Measurements from ENCODE around the gene PARP8. TPM values are rescaled to one million over a fixed set of nuclear protein-coding genes. Genes with fewer than 3 reads are reported as not detected.
A peak's percentile ranks its signal among the peaks of the same experiment; 100 is the strongest.

The PARP8 gene
- total RNA-seq, 1 experiment from 2014 or later: 0.07 TPM

DNA sequence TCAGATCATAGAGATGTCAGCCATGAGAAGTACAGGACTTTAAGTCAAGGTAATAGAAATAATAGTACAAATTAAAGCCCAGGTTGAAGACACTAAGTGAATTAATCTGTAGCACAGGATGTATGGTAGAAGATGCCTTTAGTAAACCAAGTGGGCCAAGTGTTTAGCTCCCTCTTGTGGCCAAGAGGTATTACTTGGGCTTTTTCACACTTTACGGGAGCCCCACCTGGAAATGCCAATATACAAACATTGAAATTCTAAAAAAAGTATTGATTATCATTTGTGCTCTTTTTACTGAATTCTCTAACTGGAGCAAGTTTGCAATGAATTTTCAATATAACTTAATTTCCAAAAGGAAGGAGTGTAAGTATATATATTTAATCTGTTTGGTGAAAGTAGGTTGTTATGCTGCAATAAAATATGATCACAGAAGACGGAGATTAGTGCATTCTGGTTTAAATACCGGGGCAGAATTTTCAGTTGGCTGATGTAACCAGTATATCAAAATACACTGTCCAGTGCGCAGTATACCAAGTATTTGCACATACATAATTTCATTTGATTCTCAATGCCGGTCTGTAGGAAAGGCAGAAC is 84.7 kb downstream of the PARP8 start:
- no peak overlapping the region for H3K4me3 ChIP-seq (ENCODE audit: low read length)
- ChIA-PET CTCF (no interaction called here), POLR2A (ENCODE audit: unreplicated experiment) (no interaction called here)
- no peak overlapping the region for H3K4me2 ChIP-seq (ENCODE audit: low read length)
- no peaks in the 10 kb centered on the region for H3K27me3 ChIP-seq (ENCODE audit: low read length)
- no peaks in the 10 kb centered on the region; the same call in 1 of the 2 replicates for H3K36me3 ChIP-seq (ENCODE audit: low read depth, low read length)
- no peaks in the 10 kb centered on the region for H3K9me3 ChIP-seq (ENCODE audit: low read length)
- no peak for TF ChIP-seq EZH2phosphoT487 (IDR thresholded peaks at IDR 0.05; ENCODE audit: borderline replicate concordance, low read length)
- TF ChIP-seq, protein P1, sequence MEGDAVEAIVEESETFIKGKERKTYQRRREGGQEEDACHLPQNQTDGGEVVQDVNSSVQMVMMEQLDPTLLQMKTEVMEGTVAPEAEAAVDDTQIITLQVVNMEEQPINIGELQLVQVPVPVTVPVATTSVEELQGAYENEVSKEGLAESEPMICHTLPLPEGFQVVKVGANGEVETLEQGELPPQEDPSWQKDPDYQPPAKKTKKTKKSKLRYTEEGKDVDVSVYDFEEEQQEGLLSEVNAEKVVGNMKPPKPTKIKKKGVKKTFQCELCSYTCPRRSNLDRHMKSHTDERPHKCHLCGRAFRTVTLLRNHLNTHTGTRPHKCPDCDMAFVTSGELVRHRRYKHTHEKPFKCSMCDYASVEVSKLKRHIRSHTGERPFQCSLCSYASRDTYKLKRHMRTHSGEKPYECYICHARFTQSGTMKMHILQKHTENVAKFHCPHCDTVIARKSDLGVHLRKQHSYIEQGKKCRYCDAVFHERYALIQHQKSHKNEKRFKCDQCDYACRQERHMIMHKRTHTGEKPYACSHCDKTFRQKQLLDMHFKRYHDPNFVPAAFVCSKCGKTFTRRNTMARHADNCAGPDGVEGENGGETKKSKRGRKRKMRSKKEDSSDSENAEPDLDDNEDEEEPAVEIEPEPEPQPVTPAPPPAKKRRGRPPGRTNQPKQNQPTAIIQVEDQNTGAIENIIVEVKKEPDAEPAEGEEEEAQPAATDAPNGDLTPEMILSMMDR (conservative IDR thresholded peaks at IDR 0.05; ENCODE audit: low read depth, low read length): peak; percentile 62
- no peaks in the 10 kb centered on the region for H3F3A ChIP-seq (ENCODE audit: low read length, unreplicated experiment)
- H3K27ac ChIP-seq (ENCODE audit: low read length): no peak overlapping the region
- H3K9ac ChIP-seq (ENCODE audit: low read length): no peak overlapping the region
- no peaks in the 10 kb centered on the region for H4K20me1 ChIP-seq (ENCODE audit: low read length)
- DNase-seq (peak; percentile 39), ATAC-seq (no peak)
- no peak overlapping the region for H2AFZ ChIP-seq (ENCODE audit: low read length)
- intact Hi-C loops (cut with micrococcal nuclease): no loop called here
- no peaks in the 10 kb centered on the region for H3K9me2 ChIP-seq (replicated peaks; ENCODE audit: low read length)
- no TSS peak for BruUV-seq (replicated peaks)
- H3K4me1 ChIP-seq (ENCODE audit: insufficient read depth, low read length): no peaks in the 10 kb centered on the region
- no peaks in the 10 kb centered on the region for H3K79me2 ChIP-seq (ENCODE audit: low read length)

DNA sequence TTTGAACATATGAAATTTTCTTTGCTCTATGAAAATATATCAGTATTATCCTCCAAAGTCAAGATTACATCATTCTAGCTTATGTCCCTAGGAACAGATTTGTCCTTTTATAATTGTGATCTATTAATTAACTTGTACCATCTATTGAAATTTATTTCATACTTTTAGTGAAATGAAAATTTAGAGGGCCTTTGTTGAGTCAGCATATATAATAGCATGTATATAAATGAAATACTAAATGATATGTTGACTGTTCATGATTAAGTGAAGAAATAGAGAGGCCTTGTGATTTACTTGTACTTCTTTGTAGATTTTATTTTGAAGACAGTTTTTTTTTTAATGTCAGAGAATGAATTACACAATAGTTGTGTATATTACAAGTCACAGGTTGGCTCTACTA is 86.4 kb downstream of the PARP8 start:
- no peak overlapping the region for H3K27ac ChIP-seq (ENCODE audit: low read length)
- no peaks in the 10 kb centered on the region for H3K9me2 ChIP-seq (replicated peaks; ENCODE audit: low read length)
- BruUV-seq (replicated peaks): no TSS peak
- H3K79me2 ChIP-seq (ENCODE audit: low read length): no peaks in the 10 kb centered on the region
- intact Hi-C loops (cut with micrococcal nuclease): no loop called here
- TF ChIP-seq, protein P1 (conservative IDR thresholded peaks at IDR 0.05; ENCODE audit: low read depth, low read length): no peak
- TF ChIP-seq EZH2phosphoT487 (IDR thresholded peaks at IDR 0.05; ENCODE audit: borderline replicate concordance, low read length): no peak
- no peak for TF ChIP-seq EZH2 (IDR thresholded peaks at IDR 0.05; ENCODE audit: low read length, unreplicated experiment)
- no peak overlapping the region for H3K9ac ChIP-seq (ENCODE audit: low read length)
- H4K20me1 ChIP-seq (ENCODE audit: low read length): no peaks in the 10 kb centered on the region
- no peaks in the 10 kb centered on the region for H3K9me3 ChIP-seq (ENCODE audit: low read length)
- DNase-seq: no peak
- no peaks in the 10 kb centered on the region for H3K4me1 ChIP-seq (ENCODE audit: insufficient read depth, low read length)
- H3K27me3 ChIP-seq (ENCODE audit: low read length): no peaks in the 10 kb centered on the region
- no peak overlapping the region for H2AFZ ChIP-seq (ENCODE audit: low read length)
- ATAC-seq: no peak
- H3F3A ChIP-seq (ENCODE audit: low read length, unreplicated experiment): no peaks in the 10 kb centered on the region
- ChIA-PET POLR2A (ENCODE audit: unreplicated experiment) (no interaction called here), CTCF (no interaction called here)
- no peak overlapping the region for H3K4me3 ChIP-seq (ENCODE audit: low read length)
- no peak overlapping the region for H3K4me2 ChIP-seq (ENCODE audit: low read length)
- H3K36me3 ChIP-seq (ENCODE audit: low read depth, low read length): no peaks in the 10 kb centered on the region; the same call in 1 of the 2 replicates

DNA sequence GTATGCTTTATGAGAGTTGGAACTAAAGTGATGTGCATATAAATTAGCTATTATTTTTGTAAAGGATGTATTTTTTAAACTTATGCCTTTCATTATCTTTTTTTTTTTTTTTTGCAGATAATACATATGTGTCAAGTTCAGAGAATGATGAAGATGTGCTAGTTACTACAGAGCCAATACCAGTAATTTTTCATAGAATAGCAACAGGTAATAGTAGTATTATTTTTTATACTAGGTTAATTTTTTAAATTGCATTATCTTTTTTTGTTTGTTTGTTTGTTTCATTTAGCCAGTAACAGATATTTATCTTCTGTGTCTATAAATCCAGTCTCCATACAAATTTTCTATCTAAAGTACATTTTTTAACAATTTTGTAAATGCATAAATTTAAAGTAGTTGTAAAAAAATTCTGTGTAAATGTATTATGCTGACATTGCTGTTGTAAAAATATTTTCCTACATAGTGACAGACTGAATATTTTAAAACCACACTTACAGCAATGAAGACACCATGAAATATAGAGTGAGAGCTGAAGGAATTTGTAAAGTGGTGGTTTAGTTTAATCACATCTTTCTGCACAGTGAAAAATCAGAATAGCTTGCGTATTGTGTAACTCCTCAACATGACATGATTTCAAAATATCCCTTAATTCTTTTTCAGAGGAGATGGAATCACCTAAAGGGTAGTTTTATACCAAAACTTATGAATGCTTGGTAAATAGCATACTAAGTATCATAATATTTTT is 93.3 kb downstream of the PARP8 start:
- ATAC-seq: no peak
- BruUV-seq (replicated peaks): no TSS peak
- Histone ChIP-seq H2AFZ (ENCODE audit: low read length) (no peak overlapping the region), H3F3A (ENCODE audit: low read length, unreplicated experiment) (no peaks in the 10 kb centered on the region), H3K36me3 (ENCODE audit: low read depth, low read length) (no peaks in the 10 kb centered on the region), H3K9me2 (replicated peaks; ENCODE audit: low read length) (no peaks in the 10 kb centered on the region), H3K27me3 (ENCODE audit: low read length) (no peaks in the 10 kb centered on the region), H3K4me2 (ENCODE audit: low read length) (no peak overlapping the region), H3K9me3 (ENCODE audit: low read length) (no peaks in the 10 kb centered on the region), H3K4me3 (ENCODE audit: low read length) (no peak overlapping the region), H4K20me1 (ENCODE audit: low read length) (no peaks in the 10 kb centered on the region), H3K9ac (ENCODE audit: low read length) (no peak overlapping the region), H3K79me2 (ENCODE audit: low read length) (no peaks in the 10 kb centered on the region), H3K27ac (ENCODE audit: low read length) (no peak overlapping the region), H3K4me1 (ENCODE audit: insufficient read depth, low read length) (no peaks in the 10 kb centered on the region)
- ChIA-PET POLR2A (ENCODE audit: unreplicated experiment) (no interaction called here), CTCF (no interaction called here)
- DNase-seq: no peak
- no peak for TF ChIP-seq EZH2 (IDR thresholded peaks at IDR 0.05; ENCODE audit: low read length, unreplicated experiment)
- TF ChIP-seq, protein P1 (conservative IDR thresholded peaks at IDR 0.05; ENCODE audit: low read depth, low read length): no peak
- no peak for TF ChIP-seq EZH2phosphoT487 (IDR thresholded peaks at IDR 0.05; ENCODE audit: borderline replicate concordance, low read length)
- intact Hi-C loops (cut with micrococcal nuclease): no loop called here

Data from PC-3 (cell line).